Measurements from ENCODE around the gene KCNMB2. TPM values are rescaled to one million over a fixed set of nuclear protein-coding genes. Genes with fewer than 3 reads are reported as not detected.

The KCNMB2 gene
- total RNA-seq, 1 donor from 2014 or later, result 3.4 TPM

DNA sequence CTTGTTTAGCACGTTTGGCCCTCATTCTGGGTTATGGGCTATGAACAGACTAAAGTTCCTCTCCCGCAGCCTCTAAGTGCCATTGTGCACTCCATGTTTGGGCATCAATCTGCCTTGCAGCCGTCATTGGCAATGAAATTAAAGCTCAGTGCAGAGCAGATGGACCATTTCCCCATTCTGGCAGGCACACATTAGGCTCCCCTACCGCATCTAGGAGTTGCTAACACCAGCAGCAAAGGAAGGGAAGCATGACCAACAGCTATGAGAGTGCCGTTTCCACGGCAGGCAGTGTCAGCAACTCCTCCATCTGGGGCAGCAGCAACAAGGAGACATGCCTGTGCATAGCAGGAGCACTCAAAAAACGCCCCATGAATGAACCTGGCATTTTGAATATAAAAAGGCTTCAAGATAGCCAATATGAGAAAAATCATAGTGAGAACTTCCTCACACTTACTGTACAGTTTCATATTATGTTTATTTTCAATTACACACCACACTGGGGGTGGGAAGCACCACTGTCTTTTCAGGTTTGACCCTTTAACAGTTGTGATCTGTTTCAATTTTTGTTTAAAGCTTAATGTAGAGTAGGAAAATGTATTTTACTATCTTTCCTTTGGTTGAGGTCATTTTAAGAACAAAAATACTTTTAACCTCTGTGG is 218.7 kb downstream of the KCNMB2 start:
- DNase-seq, result no peak

DNA sequence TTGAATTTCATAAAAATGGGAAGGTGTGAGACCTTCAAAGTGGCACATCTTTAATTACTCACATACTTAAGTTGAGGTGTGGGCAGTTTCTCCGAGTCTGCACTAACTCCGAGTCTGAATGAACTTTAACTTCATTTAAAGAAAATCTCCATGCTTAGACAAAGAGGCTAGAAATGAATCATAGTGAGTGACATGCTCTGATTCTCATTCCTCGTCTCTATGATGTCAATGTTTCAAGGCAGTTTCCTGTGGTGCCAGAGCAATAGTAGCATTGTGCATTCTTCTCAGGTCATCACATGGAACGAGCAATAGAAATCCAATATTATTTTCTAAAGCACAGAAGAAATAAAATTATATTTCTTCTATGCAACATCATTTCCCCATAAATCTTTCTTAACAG is 224.8 kb downstream of the KCNMB2 start:
- no peak for DNase-seq

DNA sequence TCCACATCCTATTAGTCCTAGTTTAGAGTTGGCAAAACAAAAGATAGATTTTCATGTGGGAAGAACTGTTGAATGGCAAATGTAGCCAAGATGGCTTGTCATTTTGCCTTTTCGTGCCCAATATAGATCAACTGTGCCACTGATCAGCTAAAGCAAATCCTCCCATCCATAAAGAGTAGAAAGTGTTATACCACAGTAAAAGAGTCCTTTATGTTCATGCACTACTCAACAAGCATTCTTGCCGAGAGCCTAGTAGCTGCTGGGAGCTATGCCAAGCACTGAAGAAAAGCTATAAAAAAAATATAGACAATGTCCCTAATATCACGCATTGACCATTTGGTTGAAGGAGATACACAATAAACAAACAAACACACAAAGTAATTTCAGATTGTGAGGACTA is 225.2 kb downstream of the KCNMB2 start:
- no peak for DNase-seq

DNA sequence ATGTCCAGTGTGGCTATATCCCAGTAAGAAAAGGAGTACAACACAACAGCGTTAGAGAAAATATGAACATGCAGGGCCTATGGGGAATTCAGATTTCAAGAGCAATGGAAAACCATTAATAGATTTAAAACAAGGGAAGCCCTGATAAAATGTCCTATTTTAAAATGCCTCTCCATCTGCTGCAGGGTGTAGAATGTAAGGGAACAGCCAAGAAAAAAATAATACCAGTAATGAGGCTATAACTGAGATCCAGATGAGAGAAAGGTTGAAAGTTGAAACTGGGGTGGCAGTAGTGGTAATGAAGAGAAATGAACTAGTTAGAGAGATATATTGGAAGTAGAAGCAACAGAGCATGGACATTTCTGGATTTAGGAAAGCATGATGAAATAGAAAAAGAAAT is 226.1 kb downstream of the KCNMB2 start:
- no peak for DNase-seq

DNA sequence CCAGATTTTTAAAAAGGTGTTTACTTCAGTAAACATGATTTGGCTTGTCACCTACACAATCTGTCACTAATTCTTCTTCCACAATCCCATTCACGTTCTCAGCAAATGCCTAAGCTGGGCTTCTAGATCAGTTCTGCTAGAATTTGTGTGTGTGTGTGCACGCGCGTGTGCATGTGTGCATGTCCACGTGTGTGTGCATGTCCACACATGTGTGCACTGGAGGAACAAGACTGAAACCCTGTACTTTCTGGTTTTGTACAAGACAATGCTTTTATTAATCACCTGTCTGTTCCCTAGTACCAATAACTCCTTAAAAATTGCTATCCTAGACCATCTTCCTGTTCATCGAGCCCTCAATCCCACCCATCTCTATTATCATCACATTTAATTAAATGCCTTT is 229.2 kb downstream of the KCNMB2 start:
- no peak for DNase-seq

DNA sequence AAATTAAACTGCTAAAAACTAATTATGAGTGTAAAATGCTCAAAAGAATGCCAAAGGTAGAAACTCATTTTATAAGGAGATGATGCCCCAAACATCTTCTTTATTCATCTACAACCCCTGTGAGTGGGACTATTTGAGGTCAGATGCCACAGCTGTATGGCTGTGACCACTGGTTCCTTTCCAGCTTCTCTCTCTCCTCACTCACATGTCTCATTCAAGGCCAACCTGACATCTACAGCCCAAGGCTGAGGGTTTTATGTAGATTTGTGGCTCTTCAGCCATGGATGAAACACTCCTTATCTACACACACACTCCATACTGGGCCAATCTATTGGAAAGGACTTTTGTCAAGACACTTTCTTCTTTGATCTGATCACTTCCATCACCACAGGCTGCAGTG is 231.3 kb downstream of the KCNMB2 start:
- DNase-seq, result no peak

DNA sequence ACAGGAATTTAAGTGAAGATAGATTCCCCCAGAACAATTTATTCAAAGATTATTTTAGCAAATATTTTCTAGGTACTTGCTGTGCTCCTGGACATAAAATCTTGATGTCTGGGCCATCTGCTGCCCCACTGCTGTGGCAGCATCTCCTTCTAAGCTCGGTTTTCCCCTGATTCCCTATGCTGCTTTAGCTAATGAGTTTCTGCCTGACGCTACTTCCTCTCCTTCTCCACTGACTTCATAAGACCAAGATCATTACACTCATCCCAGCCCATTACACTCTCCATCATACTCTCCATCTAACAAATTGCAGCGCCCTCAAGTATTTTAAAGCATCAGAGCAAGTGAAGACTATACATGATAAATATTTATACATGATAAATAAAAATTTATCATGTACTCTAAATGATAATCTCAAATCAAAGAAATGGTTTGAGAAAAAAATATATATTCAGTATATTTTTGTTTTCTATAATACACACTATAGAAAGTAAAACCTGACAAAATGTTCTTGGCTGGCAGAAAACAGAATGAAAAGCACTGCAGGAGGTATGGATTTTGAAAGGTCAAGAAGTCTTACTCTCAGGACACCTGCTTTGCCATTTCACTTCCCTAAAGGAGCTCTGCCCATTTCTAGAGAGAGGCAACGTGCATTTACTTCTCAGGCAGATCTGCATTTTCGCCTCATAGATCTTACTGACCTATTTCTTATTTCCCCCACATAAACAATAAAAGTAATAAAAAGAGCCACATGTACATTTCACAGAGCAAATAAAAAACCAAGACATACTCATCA is 232.0 kb downstream of the KCNMB2 start:
- DNase-seq, result no peak

DNA sequence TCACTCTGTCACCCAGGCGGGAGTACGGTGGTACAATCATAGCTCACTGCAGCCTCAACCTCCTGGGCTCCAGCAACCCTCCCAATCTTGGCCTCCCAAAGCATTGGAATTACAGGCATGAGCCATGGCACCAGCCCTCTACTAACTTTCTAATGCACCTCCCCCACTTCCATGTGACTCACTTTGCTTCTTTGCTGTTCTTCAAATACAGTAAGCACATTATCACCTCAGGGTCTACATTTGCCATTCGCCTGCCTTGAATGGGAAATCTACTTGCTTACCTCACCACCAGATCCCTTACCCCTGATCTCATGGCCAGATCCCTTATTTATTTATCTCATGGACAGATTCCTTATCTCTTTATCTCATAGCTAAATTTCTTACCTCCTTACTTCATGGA is 235.3 kb downstream of the KCNMB2 start:
- DNase-seq, result no peak

DNA sequence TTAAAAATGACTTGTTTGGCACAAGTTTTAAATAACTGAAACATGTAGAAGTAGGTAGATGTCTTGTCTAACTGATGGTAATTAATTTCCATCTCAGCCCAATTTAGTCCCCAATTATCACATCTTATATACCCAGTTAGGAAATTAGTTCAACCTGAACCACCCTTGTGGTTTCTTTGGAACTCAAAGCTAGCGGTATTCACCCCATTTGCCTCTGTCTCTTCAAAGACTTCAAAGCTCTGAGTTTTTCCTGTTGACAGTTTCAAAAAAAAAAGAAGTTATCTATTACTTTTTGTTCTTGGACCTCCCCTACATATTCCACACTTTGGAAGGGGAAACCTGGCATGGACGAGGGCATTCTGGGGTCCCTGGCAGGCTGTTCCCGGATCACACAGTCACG is 236.5 kb downstream of the KCNMB2 start:
- no peak for DNase-seq

DNA sequence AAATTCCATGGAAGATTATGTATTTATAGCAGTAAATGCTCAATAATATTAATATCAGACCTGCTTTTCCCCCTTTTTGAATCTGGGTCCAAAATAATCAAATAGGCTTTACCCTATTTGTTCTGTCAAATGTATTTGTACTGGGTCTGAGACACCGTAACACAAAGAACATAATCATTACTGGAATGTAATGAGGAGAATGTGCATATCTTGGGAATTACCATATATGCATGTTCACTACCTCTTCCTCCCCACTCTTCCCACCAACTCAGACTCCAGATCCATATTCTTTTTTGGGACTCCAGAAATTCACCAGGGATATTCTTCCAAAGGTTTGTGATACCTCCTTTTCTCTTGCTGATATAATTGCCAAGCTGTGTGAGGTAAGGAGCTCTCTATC is 237.1 kb downstream of the KCNMB2 start:
- DNase-seq, result no peak

DNA sequence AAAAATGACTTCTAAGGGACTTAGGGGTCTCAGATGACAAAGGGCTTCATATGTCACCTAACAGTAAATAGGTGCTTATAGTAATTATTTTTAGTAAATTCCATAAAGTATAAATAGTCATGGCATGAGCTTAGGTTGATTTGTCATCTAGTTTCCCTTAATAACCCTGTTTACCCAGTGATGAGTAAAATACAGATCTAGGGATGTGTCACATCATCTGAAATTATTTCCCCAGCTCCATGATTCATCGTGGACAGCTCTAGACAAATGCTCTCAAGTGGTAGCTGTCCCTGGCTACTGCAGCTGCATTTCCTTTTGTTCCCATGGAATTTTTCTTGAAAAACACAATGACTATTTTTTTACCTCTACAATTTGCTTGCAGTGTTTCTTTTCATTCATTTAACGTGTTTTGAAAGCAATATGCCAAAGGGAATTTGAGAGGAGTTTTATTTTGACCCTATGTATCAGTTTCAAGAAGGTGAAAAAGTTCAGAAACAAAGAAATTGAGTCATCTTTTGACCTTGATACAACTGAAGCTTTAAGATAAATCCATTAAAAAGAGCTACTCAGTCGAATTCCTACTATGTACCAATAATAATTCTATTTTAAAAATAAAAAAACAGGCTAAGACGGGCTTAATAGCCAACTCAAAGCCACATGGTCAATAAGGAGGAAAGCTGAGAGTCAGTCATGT is 241.6 kb downstream of the KCNMB2 start:
- DNase-seq, result no peak

DNA sequence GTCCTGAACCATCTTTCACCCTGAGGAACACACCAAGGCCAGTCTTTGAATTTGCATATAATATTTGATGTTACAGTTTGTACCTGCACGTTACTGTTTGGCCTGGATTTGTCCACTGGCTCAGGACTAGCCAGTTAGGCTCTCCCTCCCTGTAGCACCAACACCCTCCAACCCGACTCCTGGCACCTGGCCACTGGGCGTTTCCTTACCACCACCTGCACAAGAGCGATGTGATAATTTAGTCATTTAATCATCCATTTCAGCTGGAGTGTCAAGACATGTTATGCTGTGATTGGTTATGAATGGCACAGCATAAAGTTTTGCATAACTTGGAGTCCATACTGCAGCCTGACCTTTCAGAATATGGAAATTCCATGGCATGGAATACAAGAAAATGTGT is 242.4 kb downstream of the KCNMB2 start:
- no peak for DNase-seq

DNA sequence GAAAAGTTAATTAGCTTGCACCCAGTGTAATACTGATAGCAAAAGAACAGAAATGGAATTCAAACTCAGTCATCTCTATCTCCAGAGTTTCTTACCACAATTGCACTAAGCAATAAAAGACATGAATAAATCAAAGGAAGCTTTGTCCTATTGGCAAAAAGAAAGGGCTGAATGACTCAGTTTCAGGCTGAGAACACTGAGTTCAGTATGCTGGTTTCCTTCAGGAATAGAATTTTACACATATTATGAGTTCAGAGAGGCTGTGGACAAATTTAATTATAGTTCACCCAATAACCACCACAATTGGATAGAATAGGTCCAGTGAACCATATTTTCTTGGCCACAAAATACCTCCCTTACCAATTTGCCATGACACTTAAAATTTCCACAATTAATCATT is 249.7 kb downstream of the KCNMB2 start:
- no peak for DNase-seq

DNA sequence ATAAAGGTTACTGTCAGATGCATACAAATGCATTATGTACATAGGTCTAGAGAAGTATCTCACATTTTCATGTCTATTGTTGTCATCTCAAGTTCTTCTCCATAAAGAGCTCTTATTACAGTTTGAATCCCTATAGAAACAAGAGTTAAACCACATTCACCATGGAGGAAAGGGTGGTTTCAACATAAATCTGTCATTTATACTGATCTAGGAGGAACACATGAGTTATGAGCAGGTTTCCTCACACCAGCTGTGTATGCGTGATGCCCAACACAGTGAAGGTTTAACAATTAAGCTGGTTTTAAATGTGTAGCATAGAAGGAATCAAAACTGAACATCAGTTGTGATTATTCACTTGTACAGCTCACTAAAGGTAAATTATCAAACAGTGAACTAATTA is 251.7 kb downstream of the KCNMB2 start:
- no peak for DNase-seq

DNA sequence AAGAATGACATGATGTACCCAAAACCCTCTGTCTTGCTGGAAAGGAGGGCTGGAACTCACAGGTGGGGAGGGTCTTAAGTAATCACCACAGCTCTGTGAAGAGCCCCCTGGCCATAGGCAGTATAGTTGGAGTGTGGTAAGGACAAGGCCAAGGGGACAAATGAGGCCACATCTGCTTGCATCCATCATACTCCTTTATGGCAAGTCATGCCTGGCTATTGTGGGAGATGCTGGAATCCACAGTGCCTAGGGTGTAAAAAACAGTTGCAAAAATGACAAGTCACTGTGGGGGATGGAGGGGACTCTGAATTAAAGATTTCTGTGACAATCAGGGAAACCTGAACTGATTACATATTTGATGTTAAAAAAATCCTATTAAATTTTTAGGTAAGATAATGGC is 258.5 kb downstream of the KCNMB2 start:
- no peak for DNase-seq

DNA sequence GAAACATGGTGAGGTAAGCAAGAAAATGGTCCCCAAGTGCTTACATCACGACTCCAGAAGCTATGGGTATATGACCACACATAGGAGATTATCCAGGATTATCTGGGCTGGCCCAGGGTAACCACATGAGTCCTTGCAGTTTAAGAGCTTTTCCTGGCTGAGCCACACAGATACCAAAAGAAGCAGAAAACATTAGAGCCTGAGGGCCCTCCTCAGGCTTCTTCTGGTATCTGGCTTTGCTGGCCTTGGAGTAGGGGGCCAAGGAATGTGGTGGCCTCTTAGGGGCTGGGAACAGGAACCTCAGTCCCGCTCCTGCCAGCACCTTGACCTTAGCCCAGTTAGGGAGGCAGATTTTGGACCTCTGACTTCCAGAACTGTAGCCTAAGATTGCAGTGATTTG is 259.1 kb downstream of the KCNMB2 start:
- no peak for DNase-seq

DNA sequence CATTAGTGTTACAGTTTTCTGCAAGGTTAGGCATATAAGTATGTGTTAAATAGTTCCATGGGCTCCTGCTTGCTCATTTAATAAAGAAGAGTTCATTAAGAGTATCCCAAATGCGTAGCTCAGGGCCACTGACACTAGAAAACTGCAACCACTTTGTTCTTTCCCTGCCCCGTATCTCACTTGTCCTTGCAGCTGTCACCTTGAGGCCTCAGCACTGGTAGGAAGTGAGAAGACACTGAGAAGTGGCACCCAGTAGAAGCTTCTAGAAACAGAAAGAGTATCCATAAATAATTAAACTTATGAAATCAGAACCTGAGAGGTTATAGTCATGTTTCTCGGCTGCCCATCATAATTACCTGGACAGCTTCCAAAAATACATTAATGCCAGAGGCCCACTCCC is 266.0 kb downstream of the KCNMB2 start:
- no peak for DNase-seq

DNA sequence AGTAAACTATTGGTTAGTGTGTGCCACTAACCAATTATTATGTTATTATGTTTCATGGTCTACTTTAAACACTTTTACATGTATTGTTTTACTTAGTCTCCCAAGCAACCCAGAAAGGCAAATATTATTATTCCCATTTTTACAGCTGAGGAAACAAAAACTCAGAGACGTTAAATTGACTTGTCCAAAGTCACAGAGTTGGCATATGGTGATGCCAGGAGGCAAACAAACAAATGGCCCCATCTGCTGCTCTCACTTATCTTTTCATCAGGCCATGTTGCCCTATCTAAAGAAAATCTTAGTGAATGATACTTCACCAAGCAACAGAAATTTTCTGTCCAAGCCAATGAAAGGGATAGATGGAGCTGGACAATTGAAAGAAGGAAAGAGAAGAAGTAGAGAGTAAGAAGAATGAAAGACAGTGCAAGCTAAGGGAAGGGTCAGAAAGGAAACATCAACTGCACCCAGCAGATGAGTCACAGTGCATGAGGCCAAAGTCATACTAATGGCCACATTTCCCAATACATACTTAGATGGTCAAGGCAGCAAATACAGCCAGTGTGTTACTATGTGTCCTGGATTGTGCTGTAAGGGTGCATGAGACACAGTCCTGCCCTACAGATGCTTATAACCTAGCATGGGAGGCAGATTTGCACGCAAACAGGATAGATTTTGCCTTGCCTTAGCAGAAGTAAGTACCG is 266.9 kb downstream of the KCNMB2 start:
- DNase-seq, result no peak

DNA sequence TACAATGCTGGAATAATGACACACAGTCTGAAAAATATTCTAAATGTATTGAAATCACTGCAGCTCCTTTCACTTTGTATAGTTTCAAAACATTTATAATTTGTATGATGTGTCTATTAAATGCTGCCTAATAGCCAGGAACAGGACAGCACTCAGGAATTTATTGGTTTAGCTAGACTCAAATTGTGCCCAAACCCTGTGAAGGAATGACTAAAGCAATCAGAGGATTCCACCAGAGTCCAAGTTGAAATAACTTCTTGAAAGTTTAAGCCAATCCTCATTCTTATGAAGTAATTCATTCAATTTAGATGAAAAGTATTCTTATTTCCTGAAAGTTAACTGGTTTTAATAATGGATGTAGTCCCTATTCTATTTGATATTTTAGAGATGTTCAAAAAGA is 268.4 kb downstream of the KCNMB2 start:
- DNase-seq, result no peak

DNA sequence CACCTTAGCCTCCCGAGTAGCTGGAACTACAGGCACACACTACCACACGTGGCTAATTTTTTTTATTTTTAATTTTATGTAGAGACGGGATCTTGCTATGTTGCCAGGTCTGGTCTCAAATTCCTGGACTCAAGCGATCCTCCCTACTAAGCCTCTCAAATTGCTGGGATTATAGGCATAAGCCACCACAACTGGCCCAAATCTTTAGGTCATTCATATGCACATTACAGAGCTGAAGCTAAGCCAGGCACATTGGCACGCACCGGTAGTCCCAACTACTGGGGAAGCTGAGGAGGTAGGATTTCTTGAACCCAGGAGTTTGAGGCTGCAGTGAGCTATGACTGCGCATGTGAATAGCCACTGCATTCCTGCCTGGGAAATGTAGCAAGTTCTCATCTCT is 269.5 kb downstream of the KCNMB2 start:
- DNase-seq, result no peak

DNA sequence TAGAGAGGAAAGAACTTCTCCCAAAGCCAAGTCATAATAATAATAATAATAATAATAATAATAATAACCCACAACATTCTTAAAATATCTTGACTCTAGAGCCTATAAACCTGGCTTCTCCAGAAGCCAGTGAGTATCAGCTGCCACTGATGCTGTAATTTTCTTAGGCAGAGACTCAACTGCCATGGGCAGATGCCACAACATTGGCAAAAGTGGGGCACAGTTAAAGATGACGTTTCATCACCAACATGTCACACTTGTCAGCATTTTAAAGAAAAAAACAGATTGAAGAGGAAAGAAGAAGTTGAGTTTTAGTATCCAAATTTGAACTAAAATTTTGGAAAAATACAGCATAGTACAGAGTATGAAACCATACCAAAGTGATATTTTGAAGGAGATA is 270.4 kb downstream of the KCNMB2 start:
- DNase-seq, result no peak

DNA sequence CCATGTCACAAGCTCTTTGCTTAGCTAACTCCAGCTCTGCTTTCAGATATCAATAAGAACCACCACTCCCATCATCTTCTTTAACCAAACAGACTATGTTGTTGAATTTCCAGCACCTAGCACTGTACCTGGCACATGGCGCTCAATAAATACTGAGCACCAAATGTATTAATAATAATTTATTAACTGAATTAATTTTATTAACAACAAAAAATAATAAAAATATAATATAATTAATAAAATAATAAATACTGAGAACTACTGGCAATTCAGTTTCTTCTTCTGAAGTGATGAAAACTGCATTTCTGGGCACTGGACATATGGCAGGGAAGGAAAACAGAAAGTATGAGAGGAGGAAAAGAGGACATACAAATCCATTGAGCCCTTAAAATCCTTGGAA is 271.5 kb downstream of the KCNMB2 start:
- DNase-seq, result no peak

DNA sequence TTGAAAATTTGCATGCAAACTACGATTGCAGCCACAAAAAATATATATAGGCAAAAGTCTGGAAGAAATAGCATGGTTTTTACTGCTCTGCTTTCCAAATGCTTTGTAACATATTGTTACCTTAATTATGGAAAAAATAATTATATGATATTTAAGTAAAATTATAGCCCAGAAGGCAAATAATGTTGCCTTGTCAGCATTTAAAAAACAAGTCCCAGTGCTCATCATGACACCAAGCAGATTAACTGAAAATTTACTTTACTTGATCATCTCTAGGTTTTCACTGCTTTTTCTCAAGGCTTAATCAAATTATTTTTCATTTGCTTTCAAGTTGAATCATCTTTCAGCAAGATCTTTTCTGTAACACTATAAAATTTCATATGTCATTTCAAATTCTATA is 272.5 kb downstream of the KCNMB2 start:
- DNase-seq, result no peak

Measured in skin of body (tissue), 2 donors.